Stimulated activated CD8-positive, alpha-beta memory T cell treated with anti-CD3 and anti-CD28 coated beads, Interleukin-4, amount 100 ng/mL, for 24 hours (primary cell): ENCODE data around the gene PDXK.
"Not testable (repeated sequence)": the region's sequence is repeated elsewhere in the genome, so short reads cannot be mapped to it uniquely, and the experiment has no call there.

Experiments used
- DNase-seq: peaks from one replicate; pipeline ENCODE4 v3.0.0-alpha.2; 2020; ENCODE audit warnings: low read depth

PDXK gene

GRCh38 chr21:43718872-43719747 lies at the start of gene PDXK:
Gene PDXK, plus strand, starts transcription at chr21:43719129. Its CDS starts 166 bp downstream, at chr21:43719295.
- DNase-seq: peak; percentile 68

DNA sequence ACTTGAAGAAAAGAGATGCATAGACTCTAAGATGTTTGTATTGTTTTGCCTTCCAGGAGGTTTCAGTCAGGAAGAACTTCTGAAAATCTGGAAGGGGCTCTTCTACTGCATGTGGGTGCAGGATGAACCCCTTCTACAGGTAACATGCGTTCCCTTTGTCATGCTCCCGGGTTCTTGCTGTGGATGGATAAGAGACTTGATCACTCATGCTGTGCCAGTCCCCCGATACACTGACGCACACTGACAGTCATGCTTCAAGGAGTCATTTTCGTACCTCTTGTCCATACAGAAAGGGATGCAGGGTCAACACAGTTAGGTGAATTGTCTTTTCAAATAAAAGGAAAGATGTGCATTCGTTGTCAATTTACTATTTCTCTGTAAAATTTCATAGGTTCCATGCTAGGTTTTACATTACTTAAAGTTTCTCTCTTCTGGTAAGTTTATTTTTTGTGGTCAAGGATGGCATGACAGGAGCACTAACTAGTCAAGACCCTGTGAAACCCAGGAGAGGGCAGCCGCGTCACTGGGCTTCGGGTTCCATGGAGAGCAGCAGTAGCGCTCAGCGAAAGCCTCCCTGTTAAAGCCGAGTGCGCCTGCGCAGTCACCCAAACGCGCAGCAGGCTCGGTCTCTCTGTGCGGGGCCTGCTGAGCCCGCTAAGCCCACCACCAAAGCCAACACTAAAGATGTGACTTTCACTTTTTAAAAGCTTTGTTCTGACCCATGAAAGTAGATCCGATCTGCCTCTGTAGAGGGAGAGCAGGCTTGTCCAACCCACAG lies 48.9 kb upstream of the PDXK start:
- DNase-seq: no peak

DNA sequence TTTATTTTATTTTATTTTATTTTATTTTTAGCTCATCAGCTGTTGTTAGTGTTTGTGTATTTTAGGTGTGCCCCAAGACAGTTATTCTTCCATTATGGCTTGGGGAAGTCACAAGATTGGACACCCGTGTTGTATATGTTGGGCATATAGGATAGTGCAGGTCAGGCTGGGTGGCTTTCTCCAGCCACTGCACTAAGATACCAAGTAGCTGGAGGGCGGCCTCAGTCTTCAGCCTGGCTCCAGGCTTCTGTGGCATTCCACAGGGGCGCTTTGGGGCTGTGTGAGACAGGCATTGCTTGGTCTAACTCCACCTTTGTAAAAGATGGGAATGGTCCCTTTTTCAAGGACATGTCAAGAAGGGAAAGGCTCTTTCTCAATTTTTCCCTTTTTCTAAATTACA lies 43.1 kb upstream of the PDXK start:
- DNase-seq: no peak

- DNase-seq: no peak
Measured at GRCh38 chr21:43676391-43676790, 42.5 kb upstream of the PDXK start.

DNA sequence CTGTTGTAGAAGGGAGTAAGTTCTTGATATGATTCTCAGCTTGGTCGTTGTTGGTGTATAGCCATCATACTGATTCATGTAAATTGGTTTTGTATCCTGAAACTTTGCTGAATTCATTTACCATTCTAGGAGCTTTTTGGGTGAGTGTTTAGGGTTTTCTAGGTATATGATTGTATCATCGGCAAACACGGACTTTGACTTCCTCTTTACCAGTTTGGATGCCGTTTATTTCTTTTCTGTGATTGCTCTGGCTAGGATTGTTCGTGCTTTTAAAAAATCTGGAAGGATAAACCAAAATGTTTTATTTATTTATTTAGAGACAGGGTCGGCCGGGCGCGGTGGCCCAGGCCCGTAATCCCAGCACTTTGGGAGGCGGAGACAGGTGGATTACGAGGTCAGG lies 39.0 kb upstream of the PDXK start:
- DNase-seq: no peak

DNA sequence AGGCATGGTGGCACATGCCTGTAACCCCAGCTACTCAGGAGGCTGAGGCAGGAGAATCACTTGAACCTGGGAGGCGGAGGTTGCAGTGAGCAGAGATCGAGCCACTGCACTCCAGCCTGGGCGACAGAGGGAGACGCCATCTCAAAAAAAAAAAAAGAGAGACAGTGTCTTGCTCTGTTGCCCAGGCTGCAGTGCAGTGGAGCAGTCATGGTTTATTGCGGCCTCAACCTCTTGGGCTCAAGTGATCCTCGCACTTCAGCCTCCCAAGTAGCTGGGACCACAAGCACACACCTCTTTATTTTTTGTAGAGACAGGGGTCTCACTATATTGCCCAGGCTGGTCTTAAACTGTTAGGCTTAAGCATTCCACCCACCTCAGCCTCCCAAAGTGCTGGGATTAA lies 38.5 kb upstream of the PDXK start:
- DNase-seq: not testable (repeated sequence)

DNA sequence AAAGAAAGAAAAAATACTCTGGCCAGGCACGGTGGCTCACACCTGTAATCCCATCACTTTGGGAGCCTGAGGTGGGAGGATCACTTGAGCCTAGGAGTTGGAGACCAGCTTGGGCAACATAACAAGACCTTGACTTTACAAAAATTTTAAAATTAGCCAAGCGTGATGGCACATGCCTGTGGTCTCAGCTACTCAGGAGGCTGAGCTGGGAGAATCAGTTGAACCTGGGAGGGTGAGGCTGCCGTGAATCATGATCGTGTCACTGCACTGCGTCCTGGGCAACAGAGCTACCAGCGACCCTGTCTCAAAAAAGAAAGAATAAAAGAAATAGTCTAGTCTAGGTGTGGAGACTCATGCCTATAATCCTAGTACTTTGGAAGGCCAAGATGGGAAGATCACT lies 37.3 kb upstream of the PDXK start:
- DNase-seq: no peak

DNA sequence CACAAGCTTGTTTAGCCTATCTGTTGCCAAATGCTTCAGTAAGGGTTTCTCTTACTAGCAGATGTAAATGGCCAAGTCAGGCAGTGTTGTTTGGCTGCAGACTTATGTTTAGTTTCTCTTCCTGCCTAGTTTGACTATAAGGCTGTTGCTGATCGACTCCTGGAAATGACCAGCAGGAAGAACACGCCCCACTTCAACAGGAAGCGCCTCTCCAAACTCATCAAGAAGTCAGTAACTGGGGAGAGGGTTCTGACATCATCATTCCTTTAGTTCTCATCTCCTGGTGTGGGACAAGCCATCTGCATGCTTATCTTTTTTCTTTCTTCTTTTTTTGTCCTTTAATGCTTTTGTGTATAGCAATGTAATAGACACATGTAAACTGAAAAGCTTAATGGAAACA lies 34.5 kb upstream of the PDXK start:
- DNase-seq: no peak

DNA sequence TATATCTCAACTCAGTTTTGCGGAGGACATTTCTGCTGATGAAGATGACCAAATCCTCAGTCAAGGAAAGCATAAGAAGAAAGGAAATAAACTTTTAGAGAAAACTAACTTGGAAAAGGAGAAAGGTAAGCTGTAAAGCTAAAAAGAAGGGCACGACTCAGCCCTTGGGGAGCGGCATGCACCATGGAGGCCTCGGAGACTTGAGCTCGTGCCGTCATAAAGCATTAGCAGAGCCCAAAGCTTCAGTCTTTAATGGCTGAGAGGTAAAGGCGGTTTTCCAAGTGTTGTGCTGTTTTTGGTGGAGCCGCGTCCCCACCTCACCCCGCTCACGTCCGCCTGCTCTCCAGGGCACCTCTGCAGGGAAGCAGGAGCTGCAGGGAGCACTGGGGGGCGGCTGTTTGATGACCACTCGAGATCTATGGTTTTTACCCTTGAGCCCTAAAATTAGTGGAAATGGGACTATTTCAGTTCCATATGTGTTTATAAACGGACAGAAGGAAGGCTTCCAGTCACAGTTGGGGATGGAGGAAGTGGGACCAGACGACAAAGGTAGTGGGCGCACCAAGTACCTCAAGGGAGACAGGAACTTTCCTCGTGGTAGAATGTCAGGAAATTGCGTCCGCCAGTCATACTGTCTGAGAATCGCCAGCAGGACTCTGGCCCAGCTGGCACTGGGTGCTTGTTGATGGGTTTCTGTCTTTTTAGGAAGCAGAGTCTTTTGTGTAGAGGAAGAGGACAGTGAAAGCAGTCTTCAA lies 31.9 kb upstream of the PDXK start:
- DNase-seq: no peak

DNA sequence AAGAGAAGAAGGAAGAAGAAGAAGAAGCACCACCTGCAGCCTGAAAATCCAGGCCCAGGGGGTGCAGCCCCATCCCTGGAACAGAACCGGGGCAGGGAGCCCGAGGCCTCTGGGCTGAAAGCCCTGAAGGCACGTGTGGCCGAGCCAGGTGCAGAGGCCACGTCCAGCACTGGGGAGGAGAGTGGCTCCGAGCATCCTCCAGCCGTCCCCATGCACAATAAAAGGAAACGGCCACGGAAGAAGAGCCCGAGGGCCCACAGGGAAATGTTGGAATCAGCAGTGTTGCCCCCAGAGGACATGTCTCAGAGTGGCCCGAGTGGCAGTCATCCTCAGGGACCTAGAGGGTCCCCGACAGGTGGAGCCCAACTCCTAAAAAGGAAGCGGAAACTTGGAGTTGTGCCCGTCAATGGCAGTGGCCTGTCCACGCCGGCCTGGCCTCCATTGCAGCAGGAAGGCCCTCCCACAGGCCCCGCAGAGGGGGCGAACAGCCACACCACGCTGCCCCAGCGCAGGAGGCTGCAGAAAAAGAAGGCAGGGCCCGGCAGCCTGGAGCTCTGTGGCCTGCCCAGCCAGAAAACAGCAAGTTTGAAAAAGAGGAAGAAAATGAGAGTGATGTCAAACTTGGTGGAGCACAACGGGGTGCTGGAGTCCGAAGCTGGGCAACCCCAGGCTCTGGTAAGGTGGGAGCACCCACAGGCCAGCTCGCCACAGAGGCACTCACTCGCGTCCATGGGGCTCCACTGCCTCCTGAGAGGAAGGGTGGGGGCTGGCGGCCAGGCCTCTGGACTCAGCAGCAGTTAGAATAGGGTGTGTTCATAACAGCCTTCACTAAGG lies 31.1 kb upstream of the PDXK start:
- no peak for DNase-seq

DNA sequence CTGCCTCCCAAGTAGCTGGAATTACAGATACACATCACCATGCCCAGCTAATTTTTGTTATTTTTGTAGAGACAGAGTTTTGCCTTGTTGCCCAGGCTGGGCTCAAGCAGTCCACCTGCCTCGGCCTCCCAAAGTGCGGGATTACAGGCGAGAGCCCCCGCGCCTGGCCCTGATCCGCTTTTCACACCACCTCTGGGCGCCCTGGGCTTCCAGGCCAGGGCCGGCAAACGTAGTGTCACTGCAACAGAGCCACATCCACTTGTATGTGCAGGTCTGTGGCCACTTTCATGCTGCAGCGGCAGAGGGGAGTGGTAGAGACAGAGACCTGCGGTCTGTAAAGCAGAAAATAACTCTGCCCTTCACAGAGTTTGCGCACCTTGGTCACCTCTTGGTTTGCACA lies 30.0 kb upstream of the PDXK start:
- no peak for DNase-seq

DNA sequence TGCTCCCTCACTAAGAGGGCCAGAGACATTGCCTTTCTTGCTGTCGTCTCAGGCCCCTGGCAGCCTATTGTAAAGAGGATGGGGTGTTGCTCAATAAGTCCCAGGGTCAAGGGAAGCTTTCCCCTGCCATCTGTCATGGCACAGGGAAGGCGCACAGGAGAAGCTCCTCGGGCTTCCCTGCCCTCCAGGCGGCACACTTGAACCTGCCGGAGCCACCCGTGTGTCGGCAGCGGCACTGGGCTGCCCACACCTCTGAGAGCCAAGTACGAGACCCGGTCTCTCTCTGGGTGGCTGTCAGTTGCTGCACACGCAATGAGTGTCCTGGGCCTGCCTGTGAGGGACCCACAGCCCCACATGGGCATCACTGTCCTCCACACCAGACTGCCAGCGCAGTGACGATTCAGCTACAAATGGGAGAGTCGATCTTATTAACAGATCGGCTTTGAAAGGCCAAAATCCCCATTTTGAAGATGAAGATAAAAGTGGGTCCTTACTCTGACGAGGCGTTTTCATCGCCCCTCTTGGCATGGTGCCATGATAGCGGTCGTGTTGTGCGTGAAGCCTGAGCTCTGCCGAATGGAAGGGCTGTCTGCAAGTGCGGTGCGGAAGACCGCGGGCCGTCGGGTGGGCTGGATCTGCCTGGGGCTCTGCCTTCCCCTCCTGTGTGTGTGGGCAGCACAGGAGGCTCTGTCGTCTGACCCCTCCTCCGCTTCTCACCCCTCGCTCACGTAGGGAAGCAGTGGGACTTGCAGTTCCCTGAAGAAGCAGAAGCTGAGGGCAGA lies 29.2 kb upstream of the PDXK start:
- no peak for DNase-seq

DNA sequence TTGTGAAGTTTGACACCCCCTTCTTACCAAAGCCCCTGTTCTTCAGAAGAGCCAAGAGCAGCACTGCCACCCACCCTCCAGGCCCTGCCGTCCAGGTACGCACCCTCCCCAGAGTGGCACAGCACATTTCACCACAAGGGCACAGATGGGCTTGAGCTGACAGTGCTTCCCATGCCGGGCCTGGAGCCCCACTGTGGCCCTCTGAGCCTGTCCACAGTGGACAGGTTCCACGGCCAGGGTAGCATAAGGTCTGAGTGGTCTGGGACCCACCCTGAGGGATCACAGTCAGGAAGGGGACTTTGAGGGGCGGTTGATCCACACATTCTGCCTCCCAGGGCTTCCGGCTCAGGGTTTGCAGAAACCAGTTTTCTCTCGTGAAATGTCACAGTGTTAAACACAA lies 28.6 kb upstream of the PDXK start:
- DNase-seq: no peak

GRCh38 chr21:43691086-43691795 lies 27.7 kb upstream of the PDXK start:
- no peak for DNase-seq

DNA sequence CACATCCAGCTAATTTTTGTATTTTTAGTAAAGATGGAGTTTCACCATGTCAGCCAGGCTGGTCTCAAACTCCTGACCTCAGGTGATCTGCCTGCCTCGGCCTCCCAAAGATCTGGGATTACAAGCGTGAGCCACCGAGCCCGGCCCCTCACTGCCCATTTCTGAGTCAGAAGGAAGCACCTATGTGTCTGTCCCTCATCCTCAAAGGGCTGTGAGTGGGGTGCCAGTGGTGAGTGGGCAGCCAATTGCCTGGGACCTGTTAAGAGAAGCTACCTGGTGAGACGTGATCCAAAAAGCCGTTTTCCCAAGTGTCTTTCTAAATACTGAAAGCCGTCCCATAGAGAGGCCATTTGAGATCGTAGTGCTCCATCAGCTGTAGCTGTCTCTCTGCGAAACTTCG lies 27.1 kb upstream of the PDXK start:
- no peak for DNase-seq

DNA sequence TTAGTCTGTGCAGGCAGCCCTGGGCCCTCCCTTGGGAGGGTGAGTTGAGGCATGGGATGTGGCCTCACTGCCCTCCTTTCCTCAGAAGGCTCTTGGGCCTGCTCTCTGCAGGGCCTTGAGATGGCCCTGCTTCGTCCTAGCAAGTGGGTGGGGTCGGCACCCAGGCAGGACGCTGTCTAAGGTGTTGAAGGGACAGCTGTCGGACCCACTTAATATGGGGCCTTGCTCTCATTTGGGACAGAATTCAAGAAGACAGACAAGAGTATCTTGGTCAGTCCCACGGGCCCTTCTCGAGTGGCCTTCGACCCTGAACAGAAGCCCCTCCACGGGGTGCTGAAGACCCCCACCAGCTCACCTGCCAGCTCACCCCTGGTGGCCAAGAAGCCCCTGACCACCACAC lies 26.0 kb upstream of the PDXK start:
- DNase-seq: no peak

DNA sequence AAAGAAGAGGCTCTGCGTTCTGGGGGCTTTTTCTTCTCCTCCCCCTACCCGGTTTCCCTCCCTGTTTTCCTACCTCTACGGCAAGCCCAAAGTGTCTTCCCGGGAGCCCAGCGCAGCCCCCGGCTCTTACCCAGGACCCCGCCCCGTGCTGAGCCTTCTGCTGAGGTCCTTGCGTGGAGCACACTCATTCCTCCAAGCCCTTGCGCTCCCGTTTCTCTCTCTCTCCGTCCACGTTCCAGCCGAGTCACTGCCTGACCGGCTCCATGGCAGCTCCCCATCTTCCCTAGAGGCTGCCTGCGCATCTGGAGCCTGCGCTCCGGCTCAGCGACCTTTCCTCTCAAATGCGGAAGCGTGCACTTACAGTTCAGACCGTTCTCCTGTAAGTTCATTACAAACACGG lies 24.9 kb upstream of the PDXK start:
- DNase-seq: no peak

GRCh38 chr21:43694437-43695079 lies 24.4 kb upstream of the PDXK start:
- no peak for DNase-seq

- no peak for DNase-seq
Measured at GRCh38 chr21:43696214-43696613, 22.7 kb upstream of the PDXK start.
